Umbilical cord (tissue), 2 donors: ENCODE measurements around the gene EHMT2. TPM values are rescaled to one million over a fixed set of nuclear protein-coding genes. Genes with fewer than 3 reads are reported as not detected.
"Not testable (repeated sequence)": the region's sequence is repeated elsewhere in the genome, so short reads cannot be mapped to it uniquely, and the experiment has no call there.

Experiments used
- DNase-seq: peaks from one replicate; pipeline ENCODE4 v3.0.0-alpha.2; 2015; ENCODE audit warnings: low spot score
- total RNA-seq: library from RNA; depleted of rRNA; stranded (reverse); fragments of >200 nt; gene quantifications from one replicate; pipeline ENCODE4 v1.2.3, GENCODE V29; 2014; ENCODE audit warnings: low replicate concordance; ENCODE audit not compliant: insufficient read depth

The EHMT2 gene
- total RNA-seq: 33.9 TPM

DNA sequence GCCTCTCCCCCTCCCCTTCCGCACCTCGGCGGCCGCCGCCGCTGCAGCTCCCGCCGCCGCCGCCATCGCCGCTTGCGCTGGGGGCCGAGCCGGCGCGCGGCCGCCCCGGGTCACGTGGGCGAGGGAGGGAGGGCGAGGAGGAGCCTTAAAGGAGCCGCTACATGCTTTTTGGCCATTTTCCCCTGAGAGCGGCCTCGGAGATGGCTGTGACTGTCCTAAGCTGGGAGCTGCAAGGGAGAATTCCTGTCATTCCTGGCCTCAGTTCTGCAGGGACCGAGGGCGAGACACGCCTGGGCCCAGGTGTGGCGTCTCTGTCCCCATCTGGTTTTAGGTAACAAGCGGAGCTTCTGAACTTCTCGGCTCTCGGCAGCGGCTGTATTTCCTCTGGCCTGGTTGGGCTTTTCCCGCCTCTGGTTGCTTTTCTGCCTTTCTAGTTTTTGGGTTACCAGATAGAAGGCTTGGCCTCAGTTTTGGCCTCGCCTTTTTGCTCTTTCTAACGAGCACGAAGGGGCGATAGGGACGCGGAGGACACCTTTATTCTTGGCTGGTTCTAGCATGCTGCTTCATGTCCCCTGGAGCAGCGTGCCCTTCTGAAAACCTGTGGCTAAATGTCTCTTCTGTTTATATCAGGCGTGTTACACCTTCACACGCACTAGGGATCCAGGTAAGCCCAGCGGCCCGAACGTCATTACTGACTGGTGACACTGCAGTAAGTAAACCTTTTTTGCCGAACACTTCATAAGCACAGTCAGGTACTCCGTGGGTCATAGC lies at the start of gene EHMT2:
EHMT2 (minus strand) TSS at position 87 of the 771 bp plus-strand sequence; CDS start at position 66, 21 bp downstream.
- DNase-seq: peak; percentile 90

DNA sequence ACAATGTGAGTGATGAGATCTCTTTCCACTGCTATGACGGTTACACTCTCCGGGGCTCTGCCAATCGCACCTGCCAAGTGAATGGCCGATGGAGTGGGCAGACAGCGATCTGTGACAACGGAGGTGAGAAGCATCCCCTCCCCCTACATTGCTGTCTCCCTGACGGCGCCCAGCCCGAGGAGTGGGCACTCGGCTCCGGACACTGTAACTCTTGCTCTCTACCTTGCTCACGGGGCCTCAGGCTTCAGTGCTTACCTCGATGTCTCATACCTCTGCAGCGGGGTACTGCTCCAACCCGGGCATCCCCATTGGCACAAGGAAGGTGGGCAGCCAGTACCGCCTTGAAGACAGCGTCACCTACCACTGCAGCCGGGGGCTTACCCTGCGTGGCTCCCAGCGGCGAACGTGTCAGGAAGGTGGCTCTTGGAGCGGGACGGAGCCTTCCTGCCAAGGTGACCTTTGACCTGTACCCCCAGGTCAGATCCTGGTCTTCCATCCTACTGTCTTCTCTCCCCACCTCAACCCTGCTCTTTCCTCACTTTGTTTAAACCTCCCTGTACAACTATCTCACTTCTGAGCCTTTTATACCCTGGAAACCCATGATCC lies 49.7 kb upstream of the EHMT2 start:
- no peak for DNase-seq

DNA sequence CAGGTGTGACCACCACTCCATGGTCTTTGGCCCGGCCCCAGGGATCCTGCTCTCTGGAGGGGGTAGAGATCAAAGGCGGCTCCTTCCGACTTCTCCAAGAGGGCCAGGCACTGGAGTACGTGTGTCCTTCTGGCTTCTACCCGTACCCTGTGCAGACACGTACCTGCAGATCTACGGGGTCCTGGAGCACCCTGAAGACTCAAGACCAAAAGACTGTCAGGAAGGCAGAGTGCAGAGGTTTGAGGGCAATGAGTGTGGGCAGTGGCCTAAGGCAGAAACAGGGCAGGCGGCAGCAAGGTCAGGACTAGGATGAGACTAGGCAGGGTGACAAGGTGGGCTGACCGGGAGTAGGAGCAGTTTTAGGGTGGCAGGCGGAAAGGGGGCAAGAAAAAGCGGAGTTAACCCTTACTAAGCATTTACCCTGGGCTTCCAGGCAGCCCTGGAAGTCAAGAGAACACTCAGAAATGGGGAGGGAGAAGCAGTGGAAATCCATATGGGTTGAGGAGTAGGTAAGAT lies 48.9 kb upstream of the EHMT2 start:
- no peak for DNase-seq

DNA sequence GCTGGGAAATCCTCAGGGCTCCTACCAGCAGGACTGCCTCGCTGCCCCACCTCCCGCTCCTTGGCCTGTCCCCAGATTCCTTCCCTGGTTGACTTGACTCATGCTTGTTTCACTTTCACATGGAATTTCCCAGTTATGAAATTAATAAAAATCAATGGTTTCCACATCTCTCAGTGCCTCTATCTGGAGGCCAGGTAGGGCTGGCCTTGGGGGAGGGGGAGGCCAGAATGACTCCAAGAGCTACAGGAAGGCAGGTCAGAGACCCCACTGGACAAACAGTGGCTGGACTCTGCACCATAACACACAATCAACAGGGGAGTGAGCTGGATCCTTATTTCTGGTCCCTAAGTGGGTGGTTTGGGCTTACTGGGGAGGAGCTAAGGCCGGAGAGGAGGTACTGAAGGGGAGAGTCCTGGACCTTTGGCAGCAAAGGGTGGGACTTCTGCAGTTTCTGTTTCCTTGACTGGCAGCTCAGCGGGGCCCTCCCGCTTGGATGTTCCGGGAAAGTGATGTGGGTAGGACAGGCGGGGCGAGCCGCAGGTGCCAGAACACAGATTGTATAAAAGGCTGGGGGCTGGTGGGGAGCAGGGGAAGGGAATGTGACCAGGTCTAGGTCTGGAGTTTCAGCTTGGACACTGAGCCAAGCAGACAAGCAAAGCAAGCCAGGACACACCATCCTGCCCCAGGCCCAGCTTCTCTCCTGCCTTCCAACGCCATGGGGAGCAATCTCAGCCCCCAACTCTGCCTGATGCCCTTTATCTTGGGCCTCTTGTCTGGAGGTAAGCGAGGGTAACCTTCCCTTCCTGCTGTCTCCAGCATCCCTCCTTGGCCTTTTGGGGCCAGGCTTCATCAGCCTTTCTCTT lies 48.2 kb upstream of the EHMT2 start, which contains the start of gene CFB:
CFB (plus strand) TSS at position 589 of the 863 bp plus-strand sequence; CDS start at position 716, 127 bp downstream.
- peak; percentile 89 for DNase-seq

DNA sequence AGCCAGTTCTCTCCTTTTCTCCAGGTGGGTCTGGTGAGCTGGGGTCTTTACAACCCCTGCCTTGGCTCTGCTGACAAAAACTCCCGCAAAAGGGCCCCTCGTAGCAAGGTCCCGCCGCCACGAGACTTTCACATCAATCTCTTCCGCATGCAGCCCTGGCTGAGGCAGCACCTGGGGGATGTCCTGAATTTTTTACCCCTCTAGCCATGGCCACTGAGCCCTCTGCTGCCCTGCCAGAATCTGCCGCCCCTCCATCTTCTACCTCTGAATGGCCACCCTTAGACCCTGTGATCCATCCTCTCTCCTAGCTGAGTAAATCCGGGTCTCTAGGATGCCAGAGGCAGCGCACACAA lies 47.6 kb upstream of the EHMT2 start:
- no peak for DNase-seq

DNA sequence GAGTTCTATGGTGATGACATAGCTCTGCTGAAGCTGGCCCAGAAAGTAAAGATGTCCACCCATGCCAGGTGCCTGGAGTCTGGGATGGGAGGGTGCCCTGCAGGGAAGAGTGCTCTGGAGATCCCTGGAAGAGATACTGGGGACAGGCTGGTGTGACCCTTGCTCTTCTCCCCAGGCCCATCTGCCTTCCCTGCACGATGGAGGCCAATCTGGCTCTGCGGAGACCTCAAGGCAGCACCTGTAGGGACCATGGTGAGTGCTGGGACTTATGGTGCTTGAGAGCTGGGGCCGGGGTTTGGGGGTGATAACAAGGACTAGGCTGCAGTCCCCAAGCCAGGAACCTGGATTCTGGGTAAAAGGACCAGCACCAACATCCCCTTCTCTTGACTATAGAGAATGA lies 46.2 kb upstream of the EHMT2 start:
- DNase-seq: no peak

DNA sequence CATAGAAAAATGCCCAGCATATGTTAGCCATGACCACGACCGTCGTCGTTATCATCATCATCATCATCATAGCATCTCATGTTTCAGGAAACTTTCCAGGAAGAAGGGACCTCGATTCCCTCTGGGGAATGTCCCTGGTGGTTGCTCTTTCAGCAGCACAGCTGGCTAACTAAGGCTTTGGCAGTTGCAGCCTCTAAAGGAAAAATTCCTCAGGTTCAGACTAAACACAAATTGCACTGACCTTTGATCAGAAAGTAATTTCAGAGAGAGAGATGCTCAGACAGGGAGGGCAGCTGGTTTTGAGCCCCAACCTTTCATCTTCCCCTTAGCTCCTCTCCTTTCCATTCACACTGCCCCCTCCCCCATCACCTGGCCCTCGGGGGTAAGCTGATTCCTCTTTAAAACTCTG lies 42.8 kb upstream of the EHMT2 start:
- DNase-seq: no peak

DNA sequence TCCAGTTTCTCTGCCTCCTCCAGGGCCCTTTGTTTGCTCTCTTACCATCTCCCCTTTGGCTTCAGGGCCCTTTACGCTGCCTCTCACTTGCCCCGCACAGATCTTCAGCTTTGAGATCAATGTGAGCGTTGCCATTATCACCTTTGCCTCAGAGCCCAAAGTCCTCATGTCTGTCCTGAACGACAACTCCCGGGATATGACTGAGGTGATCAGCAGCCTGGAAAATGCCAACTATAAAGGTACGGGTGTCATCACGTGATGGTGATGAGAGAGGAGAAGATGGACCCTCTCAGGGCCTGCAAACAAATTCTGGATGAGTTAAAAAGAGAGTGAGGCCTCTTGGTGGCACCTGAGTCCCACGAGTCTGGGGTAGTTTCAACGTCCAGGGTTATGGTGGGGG lies 38.3 kb upstream of the EHMT2 start:
- DNase-seq: no peak

DNA sequence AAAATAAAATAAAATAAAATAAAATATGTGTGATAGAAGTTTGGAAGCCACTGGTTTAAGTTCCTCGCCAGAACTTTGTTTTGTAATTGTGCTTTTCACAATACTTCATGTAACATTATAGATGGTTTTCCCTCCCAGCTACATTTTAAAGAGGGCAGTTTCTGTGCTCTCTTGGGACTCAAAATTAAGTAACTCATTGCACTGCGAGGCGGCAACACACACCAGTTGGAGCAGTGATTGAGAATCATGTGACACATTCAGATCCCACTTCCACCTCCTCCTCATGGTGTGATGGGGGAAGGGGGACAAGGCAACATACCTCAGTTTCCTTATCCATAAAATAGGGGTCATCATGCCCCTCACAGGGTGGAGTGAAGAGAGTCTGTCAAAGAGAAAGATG lies 37.5 kb upstream of the EHMT2 start:
- no peak for DNase-seq

DNA sequence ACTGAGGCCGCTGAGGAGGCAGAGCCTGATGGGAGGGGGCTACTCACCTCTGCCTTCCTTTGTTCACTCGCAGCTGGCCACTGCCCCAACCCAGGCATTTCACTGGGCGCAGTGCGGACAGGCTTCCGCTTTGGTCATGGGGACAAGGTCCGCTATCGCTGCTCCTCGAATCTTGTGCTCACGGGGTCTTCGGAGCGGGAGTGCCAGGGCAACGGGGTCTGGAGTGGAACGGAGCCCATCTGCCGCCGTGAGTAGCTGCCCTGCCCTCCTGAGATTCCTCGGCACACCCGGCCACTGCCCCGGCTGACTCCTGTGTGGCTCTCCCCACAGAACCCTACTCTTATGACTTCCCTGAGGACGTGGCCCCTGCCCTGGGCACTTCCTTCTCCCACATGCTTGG lies 36.0 kb upstream of the EHMT2 start:
- DNase-seq: no peak

DNA sequence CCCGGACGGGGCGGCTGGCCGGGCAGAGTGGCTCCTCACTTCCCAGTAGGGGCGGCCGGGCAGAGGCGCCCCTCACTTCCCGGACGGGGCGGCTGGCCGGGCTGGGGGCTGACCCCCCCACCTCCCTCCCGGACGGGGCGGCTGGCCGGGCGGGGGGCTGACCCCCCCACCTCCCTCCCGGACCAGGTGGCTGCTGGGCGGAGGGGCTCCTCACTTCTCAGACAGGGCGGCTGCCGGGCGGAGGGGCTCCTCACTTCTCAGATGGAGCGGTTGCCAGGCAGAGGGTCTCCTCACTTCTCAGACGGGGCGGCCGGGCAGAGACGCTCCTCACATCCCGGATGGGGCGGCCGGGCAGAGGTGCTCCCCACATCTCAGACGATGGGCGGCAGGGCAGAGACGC lies 34.6 kb upstream of the EHMT2 start:
- not testable (repeated sequence) for DNase-seq

DNA sequence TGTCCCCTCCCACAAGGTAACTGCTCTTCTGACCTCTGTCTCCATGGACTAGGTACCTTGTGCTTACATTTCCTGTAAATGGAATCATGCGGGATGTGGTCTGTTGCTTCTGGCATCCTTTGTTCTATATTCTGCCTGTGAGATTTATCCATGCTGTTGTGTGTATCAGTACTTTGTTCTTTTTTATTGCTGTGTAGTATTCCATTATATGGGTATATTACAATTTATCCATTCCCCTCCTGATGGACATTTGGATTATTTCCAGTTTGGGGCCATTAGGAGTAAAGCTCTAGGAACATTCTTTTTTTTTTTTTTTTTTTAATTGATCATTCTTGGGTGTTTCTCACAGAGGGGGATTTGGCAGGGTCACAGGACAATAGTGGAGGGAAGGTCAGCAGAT lies 33.5 kb upstream of the EHMT2 start:
- DNase-seq: no peak

DNA sequence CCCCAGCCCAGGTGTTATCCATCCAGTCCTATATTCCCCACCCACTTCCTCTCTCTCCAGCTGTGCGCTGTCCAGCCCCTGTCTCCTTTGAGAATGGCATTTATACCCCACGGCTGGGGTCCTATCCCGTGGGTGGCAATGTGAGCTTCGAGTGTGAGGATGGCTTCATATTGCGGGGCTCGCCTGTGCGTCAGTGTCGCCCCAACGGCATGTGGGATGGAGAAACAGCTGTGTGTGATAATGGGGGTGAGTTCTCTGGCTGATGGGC lies 31.1 kb upstream of the EHMT2 start:
- DNase-seq: no peak

DNA sequence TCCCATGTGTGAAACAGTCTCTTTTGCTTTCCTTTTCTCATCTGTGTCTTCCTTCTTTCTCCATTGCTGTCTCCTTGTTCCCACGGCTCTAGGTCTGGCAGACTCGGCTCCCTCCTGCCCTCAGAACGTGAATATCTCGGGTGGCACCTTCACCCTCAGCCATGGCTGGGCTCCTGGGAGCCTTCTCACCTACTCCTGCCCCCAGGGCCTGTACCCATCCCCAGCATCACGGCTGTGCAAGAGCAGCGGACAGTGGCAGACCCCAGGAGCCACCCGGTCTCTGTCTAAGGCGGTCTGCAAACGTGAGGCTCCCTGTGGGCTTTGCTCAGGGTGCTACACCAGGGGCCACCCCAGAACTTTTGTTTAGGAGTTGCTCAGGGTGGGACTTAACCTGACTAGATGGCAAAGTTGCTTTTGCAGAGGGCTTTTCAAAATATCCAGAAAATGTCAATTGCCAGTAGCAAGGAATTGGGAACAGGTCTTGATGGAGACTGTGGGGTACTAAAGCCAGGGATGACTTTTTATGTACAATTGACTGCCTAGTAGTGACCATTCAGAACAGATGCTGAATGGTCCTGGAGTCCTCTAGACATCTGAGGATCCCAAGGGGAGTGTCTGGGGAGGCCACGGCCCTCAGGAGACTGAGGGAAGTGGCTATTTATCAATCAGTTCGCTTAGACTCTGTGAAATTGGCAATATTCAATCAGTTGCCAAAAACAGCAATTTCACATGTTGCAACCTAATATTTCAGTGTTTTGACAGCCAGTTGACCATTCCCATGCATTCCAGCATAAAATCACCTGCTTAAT lies 30.6 kb upstream of the EHMT2 start:
- no peak for DNase-seq

DNA sequence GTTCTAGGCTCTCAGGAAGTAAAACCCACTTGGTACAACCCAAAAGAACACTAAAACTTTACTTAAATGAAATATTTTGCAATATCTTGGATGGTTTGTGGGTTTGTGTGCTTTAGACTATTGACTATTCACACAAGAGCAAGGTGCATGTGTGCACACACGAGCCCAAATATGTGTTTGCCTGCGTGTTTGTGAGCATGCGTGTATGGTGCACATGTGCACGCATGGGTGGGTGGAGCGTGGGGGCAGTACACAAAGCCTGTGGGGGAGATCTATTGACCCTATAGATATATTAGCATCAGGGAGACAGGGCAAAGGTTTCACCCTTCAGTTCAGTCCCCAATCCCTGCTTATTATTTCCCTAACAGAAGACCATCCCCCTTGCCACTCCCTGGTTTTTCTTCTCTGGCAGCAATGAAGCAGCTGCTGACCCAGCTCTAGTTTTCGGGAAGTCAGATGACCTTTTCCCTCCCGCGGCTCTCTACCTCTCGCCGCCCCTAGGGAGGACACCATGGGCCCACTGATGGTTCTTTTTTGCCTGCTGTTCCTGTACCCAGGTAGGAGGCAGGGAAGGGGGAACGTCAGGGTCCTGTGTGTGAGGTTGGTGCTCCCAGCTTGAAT lies 29.9 kb upstream of the EHMT2 start, which contains the start of gene C2:
C2 (plus strand) TSS at position 476 of the 621 bp plus-strand sequence; CDS start at position 512, 36 bp downstream.
- DNase-seq: no peak

DNA sequence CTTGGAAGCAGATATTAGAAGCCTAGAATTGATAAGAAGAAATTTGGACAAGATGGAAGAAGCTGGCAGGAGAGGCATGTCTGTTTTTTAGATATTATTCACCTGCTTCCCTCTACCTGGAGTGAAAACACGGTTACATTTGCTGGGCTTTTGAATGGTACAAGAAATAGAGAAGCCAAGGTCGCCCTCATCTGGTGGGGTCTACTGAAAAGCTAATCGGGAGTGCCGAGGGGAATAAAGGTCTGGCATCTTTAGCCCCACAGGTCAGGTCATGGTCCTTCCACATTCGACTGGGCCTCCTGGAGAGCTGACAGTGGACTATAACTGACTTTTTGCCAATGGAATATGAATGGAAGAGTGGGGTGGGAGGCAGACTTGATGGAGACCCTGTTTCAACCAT lies 25.4 kb upstream of the EHMT2 start:
- no peak for DNase-seq

DNA sequence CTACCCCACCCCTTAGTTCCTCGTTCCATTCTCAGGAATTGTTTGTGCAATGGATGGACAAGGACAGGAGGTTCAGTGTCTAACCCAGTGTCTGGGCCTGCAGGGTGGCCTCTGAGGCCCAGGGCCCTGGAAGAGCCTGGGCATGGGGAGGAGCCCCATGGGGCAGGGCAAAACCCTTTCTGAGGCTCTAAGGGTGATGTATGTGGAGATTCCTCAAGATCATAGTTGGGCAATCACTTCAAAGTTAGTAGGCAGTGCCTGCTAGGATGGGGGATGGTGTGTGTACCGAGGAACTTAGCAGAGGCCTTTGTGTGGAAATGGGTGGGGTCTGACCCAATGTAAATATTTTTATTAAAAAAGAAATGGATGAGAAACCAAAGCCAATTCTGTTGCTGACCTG lies 23.3 kb upstream of the EHMT2 start:
- peak; percentile 44 for DNase-seq

DNA sequence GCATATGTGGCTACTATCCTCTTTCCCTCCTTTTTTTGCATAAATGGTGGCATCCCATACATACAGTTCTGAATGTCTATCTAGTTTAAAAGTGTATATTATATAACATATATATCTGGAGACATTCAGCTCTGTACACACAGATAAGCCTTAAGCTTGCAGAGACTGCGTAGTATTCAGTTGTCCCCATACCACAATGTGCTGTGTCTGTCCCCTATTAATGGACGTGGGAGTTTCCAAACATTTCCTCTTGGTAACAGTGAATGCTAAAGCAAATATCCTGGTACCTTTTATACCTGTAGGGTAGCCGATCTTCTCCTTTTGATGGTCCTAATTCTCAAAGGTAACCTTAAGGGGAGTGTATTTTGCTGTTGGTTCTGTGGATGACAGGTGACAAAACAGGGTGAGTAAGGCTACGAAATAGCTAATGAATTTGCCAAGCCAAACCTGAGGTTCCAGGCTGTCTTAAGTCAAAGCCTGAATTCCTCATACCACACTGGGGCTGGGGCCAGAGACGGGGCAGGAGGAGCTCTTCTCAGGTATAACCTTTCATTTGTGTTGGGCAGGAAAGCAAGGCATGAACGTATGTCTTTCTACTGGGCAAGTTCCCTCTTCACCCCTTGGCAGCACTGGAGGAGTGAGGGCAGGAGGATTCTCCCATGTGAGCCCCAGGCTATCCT lies 22.3 kb upstream of the EHMT2 start:
- no peak for DNase-seq

DNA sequence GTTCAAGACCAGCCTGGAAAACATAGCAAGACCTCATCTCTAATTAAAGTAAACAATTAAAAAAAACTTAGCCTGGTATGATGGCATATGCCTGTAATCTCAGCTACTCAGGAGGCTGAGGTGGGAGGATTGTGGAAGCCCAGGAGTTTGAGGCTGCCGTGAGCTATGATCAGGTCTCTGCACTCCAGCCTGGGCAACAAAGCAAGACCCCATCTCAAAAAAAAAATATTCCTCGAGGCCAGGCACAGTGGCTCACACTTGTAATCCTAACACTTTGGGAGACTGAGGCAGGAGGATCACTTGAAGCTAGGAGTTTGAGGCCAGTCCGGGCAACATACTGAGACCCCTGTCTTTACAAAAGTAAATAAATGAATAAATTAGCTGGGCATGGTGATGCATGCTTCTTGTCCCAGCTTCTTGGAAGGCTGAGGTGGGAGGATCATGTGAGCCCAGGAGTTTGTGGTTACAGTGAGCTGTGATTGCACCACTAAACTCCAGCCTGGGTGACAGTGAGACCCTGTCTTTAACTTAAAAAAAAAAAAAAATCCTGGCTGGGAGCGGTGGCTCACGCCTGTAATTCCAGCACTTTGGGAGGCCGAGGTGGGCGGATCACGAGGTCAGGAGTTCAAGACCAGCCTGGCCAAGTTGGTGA lies 20.7 kb upstream of the EHMT2 start:
- DNase-seq: no peak

DNA sequence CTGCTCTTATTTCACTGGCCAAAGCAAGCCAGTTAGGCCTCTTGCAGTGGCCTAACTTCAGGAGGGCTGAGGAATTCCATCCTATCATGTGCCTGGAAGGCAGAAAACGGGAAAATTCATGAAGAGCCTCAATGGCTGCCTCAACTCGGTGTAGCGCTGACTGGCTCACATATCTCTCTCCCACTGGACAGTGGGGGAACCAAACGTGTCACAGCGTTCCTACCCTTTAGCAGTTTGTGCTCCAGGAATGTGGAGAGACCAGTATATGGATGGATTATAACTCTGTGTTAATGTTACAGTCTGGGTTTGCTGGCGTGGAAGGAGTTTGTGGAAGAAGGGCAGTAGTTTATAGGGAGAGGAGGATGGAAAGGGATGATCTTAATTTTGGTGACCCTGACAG lies 18.3 kb upstream of the EHMT2 start:
- DNase-seq: no peak
